ENCODE measurements around the gene IPO13.

The IPO13 gene

GRCh38 chr1:43946236-43947060 lies at the start of gene IPO13:
Gene IPO13 (plus strand): TSS chr1:43946950. CDS start chr1:43947601, 651 bp downstream.
- DNase-seq (ENCODE audit: low read depth), result peak; percentile 73
- TF ChIP-seq, protein P1, sequence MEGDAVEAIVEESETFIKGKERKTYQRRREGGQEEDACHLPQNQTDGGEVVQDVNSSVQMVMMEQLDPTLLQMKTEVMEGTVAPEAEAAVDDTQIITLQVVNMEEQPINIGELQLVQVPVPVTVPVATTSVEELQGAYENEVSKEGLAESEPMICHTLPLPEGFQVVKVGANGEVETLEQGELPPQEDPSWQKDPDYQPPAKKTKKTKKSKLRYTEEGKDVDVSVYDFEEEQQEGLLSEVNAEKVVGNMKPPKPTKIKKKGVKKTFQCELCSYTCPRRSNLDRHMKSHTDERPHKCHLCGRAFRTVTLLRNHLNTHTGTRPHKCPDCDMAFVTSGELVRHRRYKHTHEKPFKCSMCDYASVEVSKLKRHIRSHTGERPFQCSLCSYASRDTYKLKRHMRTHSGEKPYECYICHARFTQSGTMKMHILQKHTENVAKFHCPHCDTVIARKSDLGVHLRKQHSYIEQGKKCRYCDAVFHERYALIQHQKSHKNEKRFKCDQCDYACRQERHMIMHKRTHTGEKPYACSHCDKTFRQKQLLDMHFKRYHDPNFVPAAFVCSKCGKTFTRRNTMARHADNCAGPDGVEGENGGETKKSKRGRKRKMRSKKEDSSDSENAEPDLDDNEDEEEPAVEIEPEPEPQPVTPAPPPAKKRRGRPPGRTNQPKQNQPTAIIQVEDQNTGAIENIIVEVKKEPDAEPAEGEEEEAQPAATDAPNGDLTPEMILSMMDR (IDR thresholded peaks at IDR 0.05; ENCODE audit: low read depth, low read length, missing control alignments), result peak; percentile 56
- in situ Hi-C loops (cut with HindIII; ENCODE audit: low sequenced_read_pairs), result no loop called here
- peak within 1 kb of the TSS; percentile 85 for H3K4me3 ChIP-seq (ENCODE audit: low read depth, low read length)

GRCh38 chr1:43898981-43899380 lies 47.8 kb upstream of the IPO13 start:
- TF ChIP-seq, protein P1 (IDR thresholded peaks at IDR 0.05; ENCODE audit: low read depth, low read length, missing control alignments), result no peak
- no peak for DNase-seq (ENCODE audit: low read depth)
- no peak overlapping the region for H3K4me3 ChIP-seq (ENCODE audit: low read depth, low read length)
- in situ Hi-C loops (cut with HindIII; ENCODE audit: low sequenced_read_pairs), result no loop called here

DNA sequence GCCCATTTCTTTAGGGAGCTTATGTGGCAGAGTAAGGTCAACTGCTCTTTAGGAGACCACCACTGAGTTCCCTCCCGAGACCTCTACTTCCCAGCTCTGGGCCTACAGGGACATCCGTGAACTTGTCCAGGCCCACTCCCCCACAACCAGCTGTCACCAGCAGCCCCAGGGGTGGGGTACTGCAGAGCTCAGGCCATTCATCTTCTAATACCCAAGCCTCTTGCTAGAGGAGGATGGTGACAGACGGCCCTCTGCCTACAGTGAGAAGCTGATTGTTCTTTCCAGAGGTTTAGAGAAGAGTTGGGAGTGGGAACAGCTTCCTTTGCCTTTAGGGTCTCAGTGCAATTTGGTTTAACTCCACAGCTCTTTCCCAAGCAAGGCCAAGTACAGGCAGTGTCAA lies 46.4 kb upstream of the IPO13 start:
- in situ Hi-C loops (cut with HindIII; ENCODE audit: low sequenced_read_pairs), result no loop called here
- TF ChIP-seq, protein P1 (IDR thresholded peaks at IDR 0.05; ENCODE audit: low read depth, low read length, missing control alignments), result no peak
- no peak for DNase-seq (ENCODE audit: low read depth)

DNA sequence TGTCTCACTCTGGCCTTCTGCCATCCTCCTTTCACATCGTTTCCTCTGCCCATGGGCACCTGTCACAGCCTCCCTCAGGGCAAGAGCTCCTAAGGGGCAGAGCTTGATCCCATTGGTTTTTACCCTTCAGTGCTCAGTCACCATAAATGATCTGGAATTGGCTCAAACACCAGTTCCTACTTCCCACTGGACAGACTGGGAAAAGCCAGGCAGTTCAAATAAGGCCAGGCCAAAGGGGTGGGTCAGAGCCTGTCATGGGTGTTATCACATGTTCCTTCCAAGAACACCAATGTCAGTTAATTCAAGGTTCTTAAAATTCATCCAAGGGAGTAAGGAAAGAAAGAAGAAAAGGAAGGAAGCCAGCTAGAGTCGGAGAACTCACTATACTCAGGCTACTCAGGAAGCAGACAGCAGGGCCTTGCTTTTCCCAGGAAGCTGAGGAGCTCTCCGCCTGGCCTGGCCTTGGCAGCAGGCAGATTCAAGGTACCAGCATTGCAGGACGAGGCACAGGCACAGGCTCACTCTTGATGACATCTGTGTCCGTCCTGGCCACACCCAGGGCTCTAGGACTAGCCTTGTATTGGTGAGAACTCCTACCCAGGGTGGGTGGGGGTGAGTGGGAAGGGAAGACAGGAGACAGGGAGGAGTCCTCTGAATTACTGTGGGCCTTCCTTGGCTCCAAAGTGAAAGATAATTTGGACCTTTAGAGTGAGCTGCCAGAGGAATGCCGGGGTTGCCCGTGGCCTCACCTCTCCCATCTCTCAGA lies 45.4 kb upstream of the IPO13 start:
- H3K4me3 ChIP-seq (ENCODE audit: low read depth, low read length), result no peak overlapping the region
- TF ChIP-seq, protein P1 (IDR thresholded peaks at IDR 0.05; ENCODE audit: low read depth, low read length, missing control alignments), result no peak
- in situ Hi-C loops (cut with HindIII; ENCODE audit: low sequenced_read_pairs), result no loop called here
- DNase-seq (ENCODE audit: low read depth), result no peak

More for the DNA sequence above, 46.4 kb upstream of the IPO13 start:
- H3K4me3 ChIP-seq (ENCODE audit: low read depth, low read length), result no peak overlapping the region

DNA sequence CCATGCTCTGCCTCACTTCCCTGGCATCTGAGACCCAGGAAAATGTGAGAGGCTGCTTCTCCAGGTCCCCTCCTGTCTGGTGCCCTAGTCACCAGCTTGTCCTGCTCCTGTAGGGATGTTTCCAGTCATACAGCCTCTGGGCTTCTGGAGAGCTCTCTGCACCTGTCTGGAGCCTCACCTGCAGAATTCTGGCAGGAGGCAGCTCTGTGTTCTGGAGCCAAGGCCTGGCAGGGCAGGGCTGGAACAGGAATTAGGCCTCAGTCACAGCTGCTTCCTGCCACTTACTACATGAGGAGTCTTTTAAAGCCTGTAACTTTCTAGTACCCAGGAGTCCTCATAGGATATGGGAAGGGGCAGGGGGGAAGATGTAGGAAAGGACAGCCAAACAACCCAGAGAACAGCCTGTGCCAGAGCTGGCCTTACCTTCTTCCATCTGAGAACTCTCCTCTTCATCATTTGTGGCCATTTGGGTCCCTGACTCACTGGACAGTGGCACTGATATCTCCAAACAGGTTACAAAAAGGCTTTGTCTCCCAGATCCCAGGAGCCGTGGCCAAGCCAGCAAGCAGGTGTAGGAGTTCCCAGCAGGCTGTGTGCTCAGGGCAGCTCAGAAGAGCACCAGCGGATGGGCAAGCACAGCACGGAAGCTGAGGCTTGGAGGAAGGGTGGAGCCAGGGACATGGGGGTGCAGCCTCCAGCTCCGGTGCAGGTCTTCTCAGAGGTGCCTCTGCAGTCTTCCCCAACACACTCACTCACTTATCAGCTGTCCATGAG lies 44.5 kb upstream of the IPO13 start:
- H3K4me3 ChIP-seq (ENCODE audit: low read depth, low read length), result no peak overlapping the region
- in situ Hi-C loops (cut with HindIII; ENCODE audit: low sequenced_read_pairs), result no loop called here
- DNase-seq (ENCODE audit: low read depth), result no peak
- TF ChIP-seq, protein P1 (IDR thresholded peaks at IDR 0.05; ENCODE audit: low read depth, low read length, missing control alignments), result no peak

All from astrocyte of the cerebellum (primary cell).